Measurements from ENCODE around the gene CATSPER3. TPM values are rescaled to one million over a fixed set of nuclear protein-coding genes. Genes with fewer than 3 reads are reported as not detected.

CATSPER3 gene
- total RNA-seq, 1 donor from 2014 or later, result under 0.01 TPM

DNA sequence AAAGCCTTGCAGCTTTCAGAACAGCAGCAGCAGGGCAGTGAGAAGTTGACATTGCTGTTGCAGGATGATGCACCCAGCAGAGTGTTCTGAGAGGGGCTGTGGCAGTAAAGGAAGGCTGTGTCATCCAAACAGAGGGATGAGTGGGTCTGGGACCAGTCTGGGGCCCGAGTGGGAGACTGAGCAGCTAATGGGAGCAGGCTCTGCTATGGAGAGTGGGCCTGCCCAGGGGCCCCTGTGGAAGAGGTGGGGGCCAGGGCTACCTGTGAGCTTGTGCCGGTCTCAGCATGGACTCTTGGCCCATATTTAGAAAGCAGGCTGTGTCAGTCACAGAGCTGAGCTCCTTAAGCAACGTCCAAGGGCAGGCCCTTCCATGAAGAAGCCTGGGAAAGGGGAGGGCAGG, 92.3 kb downstream of the CATSPER3 start:
- DNase-seq (ENCODE audit: low read depth in 2 of 2), result no peak

DNA sequence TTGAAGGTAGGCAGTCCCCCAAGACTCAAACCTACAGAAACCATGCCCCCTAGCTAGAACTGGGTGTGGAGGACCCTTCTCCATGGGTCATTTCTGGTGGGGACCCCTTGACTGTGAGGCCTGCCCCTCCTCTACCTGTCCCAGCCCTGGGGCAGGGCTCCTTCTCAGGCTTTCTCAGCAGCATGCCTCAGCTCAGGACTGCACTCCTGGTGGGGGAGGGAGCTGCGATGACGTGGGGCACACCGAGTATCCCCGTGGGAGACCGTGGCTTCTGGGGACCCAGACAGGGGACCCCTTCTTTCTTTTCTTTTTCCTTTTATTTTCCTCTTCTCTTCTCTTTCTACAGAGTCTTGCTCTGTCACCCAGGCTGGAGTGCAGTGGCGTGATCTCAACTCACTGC, 93.3 kb downstream of the CATSPER3 start:
- no peak for DNase-seq (ENCODE audit: low read depth in 2 of 2)

Other genes with a start within 250 kb of the CATSPER3 start
- gene CAMLG, start 229.4 kb upstream of the CATSPER3 start, total RNA-seq, result 26.8 and 32.5 TPM in 2 replicates
- gene DDX46, start 209.1 kb upstream of the CATSPER3 start, total RNA-seq, result 12.6 and 14.7 TPM in 2 replicates
- 32.9 and 46.4 TPM in 2 replicates for gene C5orf24, start 121.9 kb upstream of the CATSPER3 start, total RNA-seq
- gene TXNDC15, start 93.5 kb upstream of the CATSPER3 start, total RNA-seq, result 55.4 and 55.8 TPM in 2 replicates
- 3.1 and 3.6 TPM in 2 replicates for gene PCBD2, start 62.8 kb upstream of the CATSPER3 start, total RNA-seq
- under 0.01 TPM in 1 of 2 replicates, not detected in the other for gene PITX1, start 66.3 kb downstream of the CATSPER3 start, total RNA-seq